ENCODE data around the gene GUCA1A. TPM values are rescaled to one million over a fixed set of nuclear protein-coding genes. Genes with fewer than 3 reads are reported as not detected.

Gene GUCA1A
- total RNA-seq (under 1 TPM in 1 of 6 donors, not detected in 5; 0.12 TPM), polyA plus RNA-seq (not detected)

DNA sequence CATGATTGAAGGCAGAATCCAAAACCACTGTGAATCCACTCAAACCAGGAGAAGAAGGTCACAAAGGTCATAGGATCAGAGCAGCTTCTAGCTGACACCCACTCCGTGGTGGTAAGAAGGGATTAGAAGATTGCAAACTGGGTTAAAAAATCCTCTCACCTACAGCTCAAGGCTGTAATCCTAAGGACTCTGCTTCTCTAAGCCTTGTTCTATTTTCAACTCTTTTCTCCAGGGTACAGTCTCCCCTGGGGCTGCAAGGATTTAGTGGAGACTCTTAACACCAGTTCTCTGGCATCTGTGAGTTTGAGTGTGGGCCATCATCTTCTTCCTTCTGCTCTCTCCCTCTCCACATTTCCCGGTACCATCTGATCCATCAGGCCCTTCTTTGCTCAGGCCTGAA is at the start of gene GUCA1A:
Gene GUCA1A, plus strand, starts transcription at position 264 of the 400 bp plus-strand sequence. CDS start 250 bp downstream, outside the sequence.
- no peak within 1 kb of the TSS for H3K27ac ChIP-seq
- DNase-seq (no peak), FAIRE-seq (no peak), ATAC-seq (no peak)
- WGBS, 2 donors = 80 to 82% methylated on average over 2 of the region's 2 CpGs
- H3K27me3 ChIP-seq = no peaks in the 10 kb centered on the region
- H3K36me3 ChIP-seq = no peaks in the 10 kb centered on the region
- no peaks in the 10 kb centered on the region for H3K4me1 ChIP-seq
- intact Hi-C loops (cut with DNase I) = no loop called here
- no peak within 1 kb of the TSS for H3K4me3 ChIP-seq
- no peaks in the 10 kb centered on the region for H3K9me3 ChIP-seq
- TF ChIP-seq, protein P1, sequence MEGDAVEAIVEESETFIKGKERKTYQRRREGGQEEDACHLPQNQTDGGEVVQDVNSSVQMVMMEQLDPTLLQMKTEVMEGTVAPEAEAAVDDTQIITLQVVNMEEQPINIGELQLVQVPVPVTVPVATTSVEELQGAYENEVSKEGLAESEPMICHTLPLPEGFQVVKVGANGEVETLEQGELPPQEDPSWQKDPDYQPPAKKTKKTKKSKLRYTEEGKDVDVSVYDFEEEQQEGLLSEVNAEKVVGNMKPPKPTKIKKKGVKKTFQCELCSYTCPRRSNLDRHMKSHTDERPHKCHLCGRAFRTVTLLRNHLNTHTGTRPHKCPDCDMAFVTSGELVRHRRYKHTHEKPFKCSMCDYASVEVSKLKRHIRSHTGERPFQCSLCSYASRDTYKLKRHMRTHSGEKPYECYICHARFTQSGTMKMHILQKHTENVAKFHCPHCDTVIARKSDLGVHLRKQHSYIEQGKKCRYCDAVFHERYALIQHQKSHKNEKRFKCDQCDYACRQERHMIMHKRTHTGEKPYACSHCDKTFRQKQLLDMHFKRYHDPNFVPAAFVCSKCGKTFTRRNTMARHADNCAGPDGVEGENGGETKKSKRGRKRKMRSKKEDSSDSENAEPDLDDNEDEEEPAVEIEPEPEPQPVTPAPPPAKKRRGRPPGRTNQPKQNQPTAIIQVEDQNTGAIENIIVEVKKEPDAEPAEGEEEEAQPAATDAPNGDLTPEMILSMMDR (IDR thresholded peaks at IDR 0.05) = no peak

GRCh38 chr6:42123379-42124103 is 49.6 kb upstream of the GUCA1A start:
- Histone ChIP-seq H3K4me1 (peaks cover 0 to 5% (median 0%) of the 10 kb centered on the region in 3 donors), H3K27ac (no peak overlapping the region), H3K9me3 (no peaks in the 10 kb centered on the region), H3K4me3 (no peak overlapping the region), H3K36me3 (peaks cover 0 to 29% (median 5%) of the 10 kb centered on the region in 3 donors), H3K27me3 (no peaks in the 10 kb centered on the region)
- ATAC-seq (no peak), DNase-seq (peak in 1 of 6 donors; percentile 24), FAIRE-seq (no peak)
- TF ChIP-seq, protein P1 (IDR thresholded peaks at IDR 0.05) = no peak
- intact Hi-C loops (cut with DNase I) = no loop called here
- WGBS, 2 donors = 90 to 91% methylated on average over 11 of the region's 11 CpGs

- TF ChIP-seq, protein P1 (IDR thresholded peaks at IDR 0.05) = no peak
- Histone ChIP-seq H3K4me3 (no peak overlapping the region), H3K9me3 (no peaks in the 10 kb centered on the region), H3K27ac (no peak overlapping the region), H3K36me3 (peaks cover 0 to 29% (median 5%) of the 10 kb centered on the region in 3 donors), H3K4me1 (no peaks in the 10 kb centered on the region), H3K27me3 (no peaks in the 10 kb centered on the region)
- WGBS, 2 donors = 83 to 93% methylated on average over 8 to 9 of the region's 9 CpGs
- intact Hi-C loops (cut with DNase I) = no loop called here
- no peak for FAIRE-seq
- no peak for ATAC-seq
- DNase-seq = peak in 1 of 6 donors; percentile 48
Measured at GRCh38 chr6:42124223-42124836, 48.8 kb upstream of the GUCA1A start.

- ATAC-seq (no peak), DNase-seq (peak in 1 of 6 donors; percentile 34), FAIRE-seq (no peak)
- WGBS, 2 donors = 92 to 93% methylated on average over 14 of the region's 14 CpGs
- TF ChIP-seq, protein P1 (IDR thresholded peaks at IDR 0.05) = no peak
- intact Hi-C loops (cut with DNase I) = no loop called here
- H3K27ac ChIP-seq = no peak overlapping the region
- H3K36me3 ChIP-seq = peaks cover 0 to 29% (median 5%) of the 10 kb centered on the region in 3 donors
- no peaks in the 10 kb centered on the region for H3K27me3 ChIP-seq
- H3K9me3 ChIP-seq = no peaks in the 10 kb centered on the region
- no peaks in the 10 kb centered on the region for H3K4me1 ChIP-seq
- no peak overlapping the region for H3K4me3 ChIP-seq
Measured at GRCh38 chr6:42125231-42125630, 47.9 kb upstream of the GUCA1A start.

DNA sequence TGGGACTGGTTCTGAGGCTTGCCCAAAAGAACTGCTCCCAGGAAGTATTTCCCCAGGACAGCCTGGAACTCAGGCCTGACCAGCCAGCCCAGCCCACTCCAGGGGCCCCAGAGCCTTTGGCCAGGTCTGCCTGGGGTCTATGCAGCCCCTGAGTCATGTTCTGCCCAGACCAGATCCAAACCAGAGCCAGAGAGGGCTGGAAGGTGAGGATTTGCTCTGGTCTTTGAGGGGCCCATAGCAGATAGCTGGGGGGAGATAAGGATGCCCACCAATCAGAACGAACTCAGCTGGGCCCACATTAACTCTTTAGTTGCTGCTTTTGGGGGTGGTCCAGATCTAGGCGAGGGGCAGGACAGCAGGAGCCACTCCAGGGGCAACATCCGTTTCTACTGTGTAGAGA is 47.5 kb upstream of the GUCA1A start:
- no peak for ATAC-seq
- no peaks in the 10 kb centered on the region for H3K9me3 ChIP-seq
- TF ChIP-seq, protein P1 (IDR thresholded peaks at IDR 0.05) = no peak
- WGBS, 2 donors = 69 to 81% methylated on average over 3 of the region's 3 CpGs
- H3K27me3 ChIP-seq = no peaks in the 10 kb centered on the region
- no peak for FAIRE-seq
- no peaks in the 10 kb centered on the region for H3K4me1 ChIP-seq
- H3K4me3 ChIP-seq = no peak overlapping the region
- DNase-seq = no peak
- H3K27ac ChIP-seq = no peak overlapping the region
- H3K36me3 ChIP-seq = peaks cover 0 to 29% (median 5%) of the 10 kb centered on the region in 3 donors
- intact Hi-C loops (cut with DNase I) = no loop called here
